Measurements from ENCODE around the gene SLC38A8. TPM values are rescaled to one million over a fixed set of nuclear protein-coding genes. Genes with fewer than 3 reads are reported as not detected.

The SLC38A8 gene
- polyA plus RNA-seq, 2 of the 4 experiments (the other 2 are of a cell fraction) = not detected

- 85% methylated on average over 11 of the region's 13 CpGs for WGBS (ENCODE audit: missing lambda C conversion rate)
- H3K4me1 ChIP-seq = peaks cover 19% of the 10 kb centered on the region
- ChIA-PET CTCF (interaction anchor here (1.0 to 2.6 kb wide), 10 partner anchors 11 to 90 kb away, joined by 3 to 9 read pairs (median 4); partner anchors contain the start of gene OSGIN1), POLR2A (no interaction called here)
- peak overlapping the region; percentile 45 to 87; a peak in 4 of 6 replicates for H3K27ac ChIP-seq
- H3K9me3 ChIP-seq = no peaks in the 10 kb centered on the region
- no peak overlapping the region for H3K4me3 ChIP-seq
- TF ChIP-seq, protein P1, sequence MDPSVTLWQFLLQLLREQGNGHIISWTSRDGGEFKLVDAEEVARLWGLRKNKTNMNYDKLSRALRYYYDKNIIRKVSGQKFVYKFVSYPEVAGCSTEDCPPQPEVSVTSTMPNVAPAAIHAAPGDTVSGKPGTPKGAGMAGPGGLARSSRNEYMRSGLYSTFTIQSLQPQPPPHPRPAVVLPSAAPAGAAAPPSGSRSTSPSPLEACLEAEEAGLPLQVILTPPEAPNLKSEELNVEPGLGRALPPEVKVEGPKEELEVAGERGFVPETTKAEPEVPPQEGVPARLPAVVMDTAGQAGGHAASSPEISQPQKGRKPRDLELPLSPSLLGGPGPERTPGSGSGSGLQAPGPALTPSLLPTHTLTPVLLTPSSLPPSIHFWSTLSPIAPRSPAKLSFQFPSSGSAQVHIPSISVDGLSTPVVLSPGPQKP (IDR thresholded peaks at IDR 0.05; ENCODE audit: low read depth, low read length) = no peak
- TF ChIP-seq HOXB5 (CRISPR knock-in tag; IDR thresholded peaks at IDR 0.05) = no peak
- no peak for TF ChIP-seq HES2 (IDR thresholded peaks at IDR 0.05)
- TF ChIP-seq, protein P2, sequence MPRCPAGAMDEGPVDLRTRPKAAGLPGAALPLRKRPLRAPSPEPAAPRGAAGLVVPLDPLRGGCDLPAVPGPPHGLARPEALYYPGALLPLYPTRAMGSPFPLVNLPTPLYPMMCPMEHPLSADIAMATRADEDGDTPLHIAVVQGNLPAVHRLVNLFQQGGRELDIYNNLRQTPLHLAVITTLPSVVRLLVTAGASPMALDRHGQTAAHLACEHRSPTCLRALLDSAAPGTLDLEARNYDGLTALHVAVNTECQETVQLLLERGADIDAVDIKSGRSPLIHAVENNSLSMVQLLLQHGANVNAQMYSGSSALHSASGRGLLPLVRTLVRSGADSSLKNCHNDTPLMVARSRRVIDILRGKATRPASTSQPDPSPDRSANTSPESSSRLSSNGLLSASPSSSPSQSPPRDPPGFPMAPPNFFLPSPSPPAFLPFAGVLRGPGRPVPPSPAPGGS (IDR thresholded peaks at IDR 0.05) = no peak
- TF ChIP-seq JUN (IDR thresholded peaks at IDR 0.05) = no peak
- TF ChIP-seq NR3C1 (IDR thresholded peaks at IDR 0.05) = no peak
- TF ChIP-seq FOSB (CRISPR knock-in tag; IDR thresholded peaks at IDR 0.05) = no peak
- TF ChIP-seq CBX2 (IDR thresholded peaks at IDR 0.05; ENCODE audit: borderline replicate concordance, low read depth) = no peak
- no peak for TF ChIP-seq ATOH8 (CRISPR knock-in tag; IDR thresholded peaks at IDR 0.05; ENCODE audit: low read depth)
- TF ChIP-seq RFX5 (IDR thresholded peaks at IDR 0.05) = no peak
- TF ChIP-seq MAZ (IDR thresholded peaks at IDR 0.05; ENCODE audit: borderline replicate concordance, low read depth, low read length) = no peak
- no peak for TF ChIP-seq BHLHE40 (IDR thresholded peaks at IDR 0.05; ENCODE audit: low read depth, low read length)
- no peak overlapping the region for H3K4me2 ChIP-seq
- FAIRE-seq (no peak), DNase-seq (ENCODE audit: low read depth in 1 of 2, low spot score in 1 of 2) (no peak), ATAC-seq (no peak)
Observed at GRCh38 chr16:83994703-83995102, 47.9 kb downstream of the SLC38A8 start.

DNA sequence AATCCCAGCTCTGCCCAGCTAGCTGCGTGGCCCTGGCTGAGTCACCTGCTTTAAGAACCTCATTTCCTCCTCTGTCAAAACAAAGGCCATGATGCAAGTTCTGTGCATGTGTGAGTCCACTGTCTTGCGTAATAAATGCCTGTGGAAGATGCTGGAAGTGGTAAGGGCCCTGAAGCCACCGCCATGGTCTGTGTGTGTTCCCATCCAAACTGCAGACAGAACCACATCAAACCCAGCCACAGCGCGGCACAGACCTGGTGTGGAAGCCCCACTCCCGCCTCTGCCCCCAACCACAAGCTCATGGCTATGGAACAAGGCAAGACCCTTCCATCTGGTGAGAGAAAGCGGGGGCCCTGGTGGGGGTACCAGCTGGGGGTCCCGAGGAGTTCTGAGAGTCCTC lies 48.5 kb downstream of the SLC38A8 start:
- WGBS (ENCODE audit: missing lambda C conversion rate) = 80% methylated on average over 8 of the region's 8 CpGs
- peaks cover 19% of the 10 kb centered on the region for H3K4me1 ChIP-seq
- peak overlapping the region; percentile 45 to 87; a peak in 5 of 6 replicates for H3K27ac ChIP-seq
- ATAC-seq (peak; percentile 54 to 72), DNase-seq (ENCODE audit: low read depth in 1 of 2, low spot score in 1 of 2) (peak; percentile 71 to 75), FAIRE-seq (no peak)
- H3K4me3 ChIP-seq = no peak overlapping the region
- H3K4me2 ChIP-seq = peak overlapping the region; percentile 5; the same call in 2 of the 3 replicates
- H3K9me3 ChIP-seq = no peaks in the 10 kb centered on the region
- TF ChIP-seq CEBPB (IDR thresholded peaks at IDR 0.05) (peak; percentile 93), EHMT2 (IDR thresholded peaks at IDR 0.05; ENCODE audit: low read depth) (no peak), ZSCAN20 (CRISPR knock-in tag; IDR thresholded peaks at IDR 0.05) (no peak), TFCP2L1 (CRISPR knock-in tag; IDR thresholded peaks at IDR 0.05) (no peak), TP53 (CRISPR knock-in tag; IDR thresholded peaks at IDR 0.05) (no peak), ZFP36 (IDR thresholded peaks at IDR 0.05; ENCODE audit: borderline replicate concordance, partially characterized antibody) (no peak), FOXS1 (CRISPR knock-in tag; IDR thresholded peaks at IDR 0.05) (no peak), MAX (IDR thresholded peaks at IDR 0.05) (peak; percentile 51), CBX2 (IDR thresholded peaks at IDR 0.05; ENCODE audit: borderline replicate concordance, low read depth) (no peak), GATA3 (IDR thresholded peaks at IDR 0.05; ENCODE audit: borderline replicate concordance) (no peak), BHLHE40 (IDR thresholded peaks at IDR 0.05; ENCODE audit: low read depth, low read length) (no peak), CHD2 (IDR thresholded peaks at IDR 0.05; ENCODE audit: low read length, partially characterized antibody) (no peak), KDM5A (IDR thresholded peaks at IDR 0.05) (no peak), FOSL2 (IDR thresholded peaks at IDR 0.05) (no peak), FOSL2 (CRISPR knock-in tag; IDR thresholded peaks at IDR 0.05) (peak; percentile 67), PBX3 (IDR thresholded peaks at IDR 0.05) (no peak), E2F6 (IDR thresholded peaks at IDR 0.05; ENCODE audit: borderline replicate concordance, low read depth) (no peak), HES2 (IDR thresholded peaks at IDR 0.05) (no peak), JUN (IDR thresholded peaks at IDR 0.05) (0 out of 5 replicates have a peak, but pooled peaks of 1 of the 2 experiments have one; percentile 36)
- TF ChIP-seq, protein P1 (IDR thresholded peaks at IDR 0.05; ENCODE audit: low read depth, low read length) = no peak
- TF ChIP-seq, protein P2 (IDR thresholded peaks at IDR 0.05) = no peak
- ChIA-PET CTCF (interaction anchor here (1.1 to 2.6 kb wide), 7 partner anchors 12 to 91 kb away, joined by 3 to 9 read pairs (median 3); no protein-coding TSS in a partner anchor), POLR2A (no interaction called here)
